NCI-H2081 treated with DMSO at 0.1 percent for 48 hours (cell line): ENCODE results near the gene TSPAN32.
"Not testable (repeated sequence)": the region's sequence is repeated elsewhere in the genome, so short reads cannot be mapped to it uniquely, and the experiment has no call there.

Source experiments
- DNase-seq: peaks from one replicate; lab custom pipeline; 2025; lab: John Stamatoyannopoulos, UW

Gene TSPAN32

GRCh38 chr11:2267306-2267850, 34.4 kb upstream of the TSPAN32 start:
- DNase-seq, result no peak

- DNase-seq, result no peak
These were observed 33.7 kb upstream of the TSPAN32 start for GRCh38 chr11:2267851-2268728.

- no peak for DNase-seq
These were observed 32.8 kb upstream of the TSPAN32 start for GRCh38 chr11:2268729-2269600.

- no peak for DNase-seq
These were observed 32.1 kb upstream of the TSPAN32 start for GRCh38 chr11:2269601-2270321.

GRCh38 chr11:2270322-2271076, 31.3 kb upstream of the TSPAN32 start, which contains the start of gene ASCL2:
Gene ASCL2, minus strand, starts transcription at chr11:2270588. Its CDS starts 256 bp downstream, at chr11:2270332.
- DNase-seq, result no peak

GRCh38 chr11:2271077-2271326, 30.8 kb upstream of the TSPAN32 start:
- DNase-seq, result no peak

- no peak for DNase-seq
These were observed 30.2 kb upstream of the TSPAN32 start for GRCh38 chr11:2271327-2272227.

GRCh38 chr11:2272228-2272945, 29.4 kb upstream of the TSPAN32 start:
- DNase-seq, result no peak

GRCh38 chr11:2272946-2273280, 28.9 kb upstream of the TSPAN32 start:
- DNase-seq, result no peak

GRCh38 chr11:2273311-2273710, 28.5 kb upstream of the TSPAN32 start:
- DNase-seq, result no peak

- DNase-seq, result no peak
These were observed 28.0 kb upstream of the TSPAN32 start for GRCh38 chr11:2273771-2274170.

- no peak for DNase-seq
These were observed 26.2 kb upstream of the TSPAN32 start for GRCh38 chr11:2275334-2276279.

- no peak for DNase-seq
These were observed 25.4 kb upstream of the TSPAN32 start for GRCh38 chr11:2276280-2277007.

- no peak for DNase-seq
These were observed 24.8 kb upstream of the TSPAN32 start for GRCh38 chr11:2277008-2277346.

- DNase-seq, result no peak
These were observed 23.8 kb upstream of the TSPAN32 start for GRCh38 chr11:2277933-2278523.

GRCh38 chr11:2280208-2280607, 21.6 kb upstream of the TSPAN32 start:
- no peak for DNase-seq

GRCh38 chr11:2286350-2286749, 15.5 kb upstream of the TSPAN32 start:
- DNase-seq, result not testable (repeated sequence)

- no peak for DNase-seq
These were observed 14.7 kb upstream of the TSPAN32 start for GRCh38 chr11:2287091-2287490.
